Fibroblast of mammary gland (primary cell): ENCODE measurements around the gene PRRG1.
"Not testable (repeated sequence)": the region's sequence is repeated elsewhere in the genome, so short reads cannot be mapped to it uniquely, and the experiment has no call there.

Source experiments
- DNase-seq: peaks from one replicate; pipeline ENCODE4 v3.0.0-alpha.2; 2010; ENCODE audit warnings: low read depth
- H3K4me3 ChIP-seq: 2 replicates; pipeline ENCODE4 v1.5.1; 2011; ENCODE audit warnings: low read depth, mild to moderate bottlenecking, low read length, moderate library complexity; ENCODE audit not compliant: control insufficient read depth
- CTCF ChIP-seq: conservative IDR thresholded peaks from 2 replicates; pipeline ENCODE4 v1.5.1; 2011; ENCODE audit warnings: low read depth, low read length, inconsistent platforms; ENCODE audit not compliant: control insufficient read depth, insufficient read depth

The PRRG1 gene

GRCh38 chrX:37405956-37406355 lies 56.8 kb downstream of the PRRG1 start:
- no peak overlapping the region for H3K4me3 ChIP-seq
- no peak for TF ChIP-seq CTCF
- peak; percentile 40 for DNase-seq

- no peak overlapping the region for H3K4me3 ChIP-seq
- DNase-seq = no peak
- TF ChIP-seq CTCF = no peak
These were observed 58.6 kb downstream of the PRRG1 start for GRCh38 chrX:37407736-37408135.

- TF ChIP-seq CTCF = no peak
- DNase-seq = no peak
- H3K4me3 ChIP-seq = no peak overlapping the region
These were observed 60.1 kb downstream of the PRRG1 start for GRCh38 chrX:37409278-37409677.

- TF ChIP-seq CTCF = no peak
- no peak overlapping the region for H3K4me3 ChIP-seq
These were observed 71.0 kb downstream of the PRRG1 start for GRCh38 chrX:37420185-37420584.

GRCh38 chrX:37420756-37421155 lies 71.6 kb downstream of the PRRG1 start:
- no peak overlapping the region for H3K4me3 ChIP-seq
- no peak for DNase-seq
- TF ChIP-seq CTCF = no peak

More at GRCh38 chrX:37420185-37420584, 71.0 kb downstream of the PRRG1 start:
- DNase-seq = peak; percentile 41

- no peak overlapping the region for H3K4me3 ChIP-seq
- TF ChIP-seq CTCF = no peak
- no peak for DNase-seq
These were observed 74.9 kb downstream of the PRRG1 start for GRCh38 chrX:37424000-37424429.

- TF ChIP-seq CTCF = no peak
- no peak for DNase-seq
- no peak overlapping the region for H3K4me3 ChIP-seq
These were observed 76.2 kb downstream of the PRRG1 start for GRCh38 chrX:37425370-37425769.

GRCh38 chrX:37428962-37429361 lies 79.8 kb downstream of the PRRG1 start:
- not testable (repeated sequence) for DNase-seq

More at GRCh38 chrX:37428962-37429361, 79.8 kb downstream of the PRRG1 start:
- H3K4me3 ChIP-seq = not testable (repeated sequence)
